ENCODE measurements around the gene ANAPC4.
"Not testable (repeated sequence)": the region's sequence is repeated elsewhere in the genome, so short reads cannot be mapped to it uniquely, and the experiment has no call there.

ANAPC4 gene, protein sequence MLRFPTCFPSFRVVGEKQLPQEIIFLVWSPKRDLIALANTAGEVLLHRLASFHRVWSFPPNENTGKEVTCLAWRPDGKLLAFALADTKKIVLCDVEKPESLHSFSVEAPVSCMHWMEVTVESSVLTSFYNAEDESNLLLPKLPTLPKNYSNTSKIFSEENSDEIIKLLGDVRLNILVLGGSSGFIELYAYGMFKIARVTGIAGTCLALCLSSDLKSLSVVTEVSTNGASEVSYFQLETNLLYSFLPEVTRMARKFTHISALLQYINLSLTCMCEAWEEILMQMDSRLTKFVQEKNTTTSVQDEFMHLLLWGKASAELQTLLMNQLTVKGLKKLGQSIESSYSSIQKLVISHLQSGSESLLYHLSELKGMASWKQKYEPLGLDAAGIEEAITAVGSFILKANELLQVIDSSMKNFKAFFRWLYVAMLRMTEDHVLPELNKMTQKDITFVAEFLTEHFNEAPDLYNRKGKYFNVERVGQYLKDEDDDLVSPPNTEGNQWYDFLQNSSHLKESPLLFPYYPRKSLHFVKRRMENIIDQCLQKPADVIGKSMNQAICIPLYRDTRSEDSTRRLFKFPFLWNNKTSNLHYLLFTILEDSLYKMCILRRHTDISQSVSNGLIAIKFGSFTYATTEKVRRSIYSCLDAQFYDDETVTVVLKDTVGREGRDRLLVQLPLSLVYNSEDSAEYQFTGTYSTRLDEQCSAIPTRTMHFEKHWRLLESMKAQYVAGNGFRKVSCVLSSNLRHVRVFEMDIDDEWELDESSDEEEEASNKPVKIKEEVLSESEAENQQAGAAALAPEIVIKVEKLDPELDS

GRCh38 chr4:25376754-25377571 is at the start of gene ANAPC4:
Gene ANAPC4 (plus strand): TSS chr4:25377263. CDS start chr4:25377428, 165 bp downstream.
- peak; percentile 79 for DNase-seq (ENCODE audit: low spot score)

- not testable (repeated sequence) for DNase-seq (ENCODE audit: low spot score)
These were observed 48.6 kb upstream of the ANAPC4 start for GRCh38 chr4:25328463-25328862.

GRCh38 chr4:25330335-25330734 is 46.7 kb upstream of the ANAPC4 start:
- DNase-seq (ENCODE audit: low spot score) = no peak

GRCh38 chr4:25330905-25331808 is 45.9 kb upstream of the ANAPC4 start:
- DNase-seq (ENCODE audit: low spot score) = peak; percentile 26

- DNase-seq (ENCODE audit: low spot score) = no peak
These were observed 33.4 kb upstream of the ANAPC4 start for GRCh38 chr4:25343671-25344070.

- no peak for DNase-seq (ENCODE audit: low spot score)
These were observed 31.3 kb upstream of the ANAPC4 start for GRCh38 chr4:25345744-25346143.

DNA sequence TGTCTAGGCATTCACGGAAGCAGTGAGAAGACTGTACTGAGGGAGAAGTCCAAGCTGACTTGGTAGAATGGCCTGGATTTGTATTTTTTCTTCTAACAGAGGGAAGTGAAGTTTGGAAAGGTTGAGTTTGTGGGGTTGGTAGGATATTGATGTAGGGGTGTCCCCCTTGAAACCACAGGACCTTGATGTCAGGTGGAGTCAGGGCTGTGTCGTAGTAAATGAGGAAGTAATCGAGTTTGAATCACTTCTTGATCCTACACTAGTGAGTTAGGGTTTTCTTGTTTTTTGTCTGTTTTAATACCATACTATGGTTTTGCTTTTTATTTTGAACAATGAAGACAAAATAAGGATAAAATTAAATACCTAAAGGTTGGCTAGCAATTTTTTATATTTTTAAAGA is 30.1 kb upstream of the ANAPC4 start:
- no peak for DNase-seq (ENCODE audit: low spot score)

- no peak for DNase-seq (ENCODE audit: low spot score)
These were observed 29.6 kb upstream of the ANAPC4 start for GRCh38 chr4:25347473-25347872.

DNA sequence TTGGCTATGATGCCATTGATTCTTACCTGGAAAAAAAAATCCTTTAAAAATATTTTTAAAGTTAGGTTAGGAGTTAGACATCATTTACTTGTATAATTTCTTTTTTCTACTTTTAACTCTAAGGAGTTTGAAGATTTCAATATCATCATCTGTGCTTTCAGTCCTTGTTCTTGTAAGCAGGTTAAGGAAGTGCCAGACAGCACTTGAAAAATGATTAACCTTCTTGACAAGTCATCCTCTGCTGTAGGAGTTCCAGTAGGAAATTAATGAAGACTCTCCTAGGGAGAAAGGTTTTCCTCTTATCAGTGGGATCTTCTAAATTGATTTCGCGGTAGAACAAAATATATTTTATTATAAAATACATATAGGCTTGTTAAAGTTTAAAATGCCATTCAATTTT is 29.1 kb upstream of the ANAPC4 start:
- no peak for DNase-seq (ENCODE audit: low spot score)

- no peak for DNase-seq (ENCODE audit: low spot score)
These were observed 26.5 kb upstream of the ANAPC4 start for GRCh38 chr4:25350561-25350960.

DNA sequence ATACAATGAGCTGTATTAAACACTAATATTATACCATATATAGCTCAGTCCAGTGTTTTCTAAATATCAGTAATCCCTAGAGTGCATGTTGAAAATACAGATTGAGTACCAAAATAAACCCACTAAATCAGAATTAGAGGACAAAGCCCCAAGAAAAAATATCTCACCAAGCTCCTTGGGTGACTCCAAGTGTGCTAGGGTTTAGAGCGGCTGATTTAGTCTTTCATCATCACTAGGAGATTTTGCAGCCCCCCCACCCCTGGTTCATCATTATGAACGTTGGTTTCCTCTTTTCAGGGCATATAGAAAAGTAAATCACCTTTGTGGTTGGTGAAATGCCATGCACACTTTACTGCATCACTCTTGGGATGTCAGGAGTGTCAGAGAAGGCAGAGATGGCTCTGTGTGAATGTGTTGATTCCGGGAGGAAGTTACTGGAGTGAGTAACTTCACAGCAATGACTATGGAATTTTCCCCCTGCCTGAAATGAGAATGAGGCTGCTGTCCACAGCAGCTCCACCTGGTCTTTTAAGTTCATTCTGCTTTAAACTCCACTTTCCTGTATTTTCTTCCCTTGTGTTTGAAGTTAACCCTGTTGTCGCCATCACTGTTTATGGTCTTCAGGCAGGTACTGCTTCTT is 25.2 kb upstream of the ANAPC4 start:
- DNase-seq (ENCODE audit: low spot score) = no peak

- DNase-seq (ENCODE audit: low spot score) = no peak
These were observed 21.0 kb upstream of the ANAPC4 start for GRCh38 chr4:25356068-25356467.

- DNase-seq (ENCODE audit: low spot score) = no peak
These were observed 18.4 kb upstream of the ANAPC4 start for GRCh38 chr4:25358515-25359275.

DNA sequence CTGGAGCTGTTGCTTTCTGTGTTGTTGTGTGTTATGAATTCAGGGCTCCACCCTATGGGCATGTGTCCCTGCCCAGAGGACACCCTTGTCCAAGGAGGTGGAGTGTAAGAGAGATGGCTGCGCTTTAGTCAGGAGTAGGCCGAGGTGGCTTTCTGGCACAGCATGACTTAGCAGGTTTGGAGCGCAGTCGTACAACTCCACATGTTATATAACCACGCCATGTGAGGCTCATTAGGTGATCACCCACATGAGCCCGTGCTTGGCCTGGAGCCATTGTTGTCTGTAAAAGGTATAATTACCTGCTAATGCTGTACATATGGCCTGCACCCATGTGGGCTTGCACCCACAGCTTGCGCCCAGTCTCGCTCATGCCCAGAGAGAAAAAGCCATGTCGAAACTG is 15.8 kb upstream of the ANAPC4 start:
- DNase-seq (ENCODE audit: low spot score) = no peak

- DNase-seq (ENCODE audit: low spot score) = peak; percentile 52
These were observed 9.9 kb upstream of the ANAPC4 start for GRCh38 chr4:25367004-25367621.

GRCh38 chr4:25367877-25368276 is 9.2 kb upstream of the ANAPC4 start:
- DNase-seq (ENCODE audit: low spot score) = no peak

DNA sequence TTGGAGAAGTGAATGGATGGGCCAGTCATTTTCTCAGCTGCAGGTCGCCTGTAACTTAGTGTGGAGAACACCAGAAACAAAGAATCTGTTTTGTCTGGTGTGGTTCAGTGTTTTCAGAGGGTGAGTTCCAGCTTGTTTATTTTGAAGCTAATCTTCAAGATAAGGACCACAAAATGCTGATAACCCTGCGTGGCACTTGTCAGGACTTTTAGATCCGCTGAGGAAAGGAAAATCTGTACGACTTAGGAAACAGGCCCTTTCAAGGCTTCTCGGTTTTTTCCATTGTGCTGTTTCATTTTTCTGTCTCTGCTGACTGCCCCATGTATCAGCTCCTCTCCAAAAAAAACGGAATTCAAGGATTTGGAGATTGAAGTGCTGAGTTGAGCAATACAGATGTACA is 8.7 kb upstream of the ANAPC4 start:
- no peak for DNase-seq (ENCODE audit: low spot score)

DNA sequence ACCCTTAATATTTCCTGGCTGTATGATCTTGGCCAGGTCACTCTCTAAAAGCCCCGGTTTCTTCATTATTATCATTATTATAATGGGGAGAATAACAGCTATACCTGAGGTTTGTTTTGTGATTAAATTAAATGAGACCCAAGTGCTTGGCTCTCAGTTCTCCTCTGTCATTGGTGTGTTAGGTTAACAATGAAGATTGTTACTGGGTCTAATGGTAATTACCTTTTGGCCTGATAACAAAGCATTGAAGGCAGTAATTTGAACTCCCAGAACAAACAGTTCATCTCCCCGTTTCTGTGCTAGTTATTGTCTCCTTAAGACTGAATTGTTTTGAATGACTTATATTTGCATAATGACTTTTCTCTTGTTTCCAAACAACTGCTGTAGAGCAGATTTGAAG is 6.8 kb upstream of the ANAPC4 start:
- no peak for DNase-seq (ENCODE audit: low spot score)

DNA sequence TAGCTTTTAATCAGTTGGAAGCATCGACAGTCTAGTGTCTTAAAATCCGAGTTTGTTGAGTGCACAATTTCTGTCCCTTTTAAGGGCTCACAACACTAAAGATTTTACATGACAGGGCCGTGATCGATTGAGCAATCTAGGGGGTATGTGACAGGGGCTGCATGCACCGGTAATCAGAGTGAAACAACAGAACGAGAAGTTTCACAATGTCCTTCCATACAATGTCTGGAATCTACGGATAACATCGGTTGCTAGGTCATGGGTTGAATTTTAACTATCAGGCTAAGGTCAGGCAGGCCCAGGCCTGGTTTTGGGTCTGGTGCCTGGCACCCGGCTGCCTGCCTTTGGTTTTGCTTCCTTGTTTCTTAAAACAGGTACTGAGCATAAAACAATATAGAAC is 4.5 kb upstream of the ANAPC4 start:
- DNase-seq (ENCODE audit: low spot score) = not testable (repeated sequence)
